ENCODE data around the gene STK39.

STK39 gene

DNA sequence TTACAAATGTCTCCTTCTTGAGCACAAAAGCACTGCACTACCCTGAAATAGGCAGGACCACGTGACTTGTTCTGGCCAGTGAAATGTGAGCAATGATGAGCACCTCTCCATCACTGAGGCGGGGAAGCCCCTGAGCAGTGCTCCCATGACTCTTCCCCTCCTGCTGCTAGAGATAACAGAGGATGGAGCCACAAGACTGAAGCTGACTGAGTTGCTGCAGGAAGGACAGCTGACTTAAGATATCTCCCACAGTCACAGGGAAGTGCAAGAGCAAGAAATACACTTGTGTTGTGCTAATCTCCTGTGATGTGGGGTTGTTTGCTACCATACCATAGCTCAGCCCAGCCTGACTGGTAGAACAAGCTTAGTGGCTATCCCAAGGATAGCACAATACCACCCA lies 38.7 kb downstream of the STK39 start:
- TF ChIP-seq ZNF274 (IDR thresholded peaks at IDR 0.05; ENCODE audit: low read depth, low read length): no peak
- no peak overlapping the region for H3K4me3 ChIP-seq (ENCODE audit: low read length)

DNA sequence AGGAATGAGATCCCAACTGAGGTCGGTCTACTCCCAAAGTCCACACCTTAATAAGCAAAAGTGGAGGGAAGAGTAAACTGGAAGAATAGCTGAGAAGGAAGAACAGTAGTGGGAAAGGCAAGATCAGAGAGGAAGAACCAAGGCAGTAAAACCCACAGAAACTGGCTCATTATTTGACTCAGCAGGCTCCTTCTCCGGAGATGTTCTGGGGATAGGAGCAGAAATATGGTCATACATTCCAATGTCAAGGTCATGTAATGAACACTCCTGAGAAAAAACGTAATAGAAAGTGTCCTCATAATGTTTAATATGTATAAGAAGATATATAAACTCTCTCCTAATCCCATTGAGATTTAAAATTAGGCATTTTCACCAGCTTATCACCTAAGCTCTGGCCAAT lies 39.5 kb downstream of the STK39 start:
- TF ChIP-seq ZNF274 (IDR thresholded peaks at IDR 0.05; ENCODE audit: low read depth, low read length): no peak
- no peak overlapping the region for H3K4me3 ChIP-seq (ENCODE audit: low read length)

GRCh38 chr2:168203762-168204693 lies 43.4 kb downstream of the STK39 start:
- no peak overlapping the region for H3K4me3 ChIP-seq (ENCODE audit: low read length)
- no peak for TF ChIP-seq ZNF274 (IDR thresholded peaks at IDR 0.05; ENCODE audit: low read depth, low read length)

DNA sequence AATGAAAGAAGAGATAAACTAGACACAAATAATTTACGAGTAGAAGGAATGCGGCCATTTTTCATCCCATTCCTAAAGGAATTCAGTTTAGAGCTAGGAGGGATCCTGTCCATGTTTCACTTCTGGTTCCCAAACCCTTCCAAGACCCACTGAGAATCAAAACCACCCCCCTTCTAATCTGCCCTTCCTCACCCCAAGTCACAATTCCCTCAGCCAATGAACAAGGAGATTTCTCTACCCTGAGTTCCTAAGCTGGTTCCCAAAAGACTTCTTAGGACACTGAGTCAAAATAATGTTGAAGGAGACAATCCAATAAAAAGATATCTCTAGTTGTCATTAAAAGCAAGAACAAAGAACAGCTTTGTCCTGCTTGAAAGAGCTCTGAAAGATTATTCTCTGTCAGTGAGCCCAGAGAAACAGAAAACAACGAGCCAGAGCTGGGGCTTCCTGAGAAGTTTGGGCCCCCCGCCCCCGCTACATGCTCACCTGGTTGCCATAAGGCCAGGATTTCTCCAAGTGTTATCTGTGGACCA lies 45.7 kb downstream of the STK39 start:
- no peak for TF ChIP-seq ZNF274 (IDR thresholded peaks at IDR 0.05; ENCODE audit: low read depth, low read length)
- no peak overlapping the region for H3K4me3 ChIP-seq (ENCODE audit: low read length)

- no peak for TF ChIP-seq ZNF274 (IDR thresholded peaks at IDR 0.05; ENCODE audit: low read depth, low read length)
- H3K4me3 ChIP-seq (ENCODE audit: low read length): no peak overlapping the region
Observed at GRCh38 chr2:168200930-168201583, 46.3 kb downstream of the STK39 start.

- no peak overlapping the region for H3K4me3 ChIP-seq (ENCODE audit: low read length)
- no peak for TF ChIP-seq ZNF274 (IDR thresholded peaks at IDR 0.05; ENCODE audit: low read depth, low read length)
Observed at GRCh38 chr2:168198476-168199207, 48.8 kb downstream of the STK39 start.

DNA sequence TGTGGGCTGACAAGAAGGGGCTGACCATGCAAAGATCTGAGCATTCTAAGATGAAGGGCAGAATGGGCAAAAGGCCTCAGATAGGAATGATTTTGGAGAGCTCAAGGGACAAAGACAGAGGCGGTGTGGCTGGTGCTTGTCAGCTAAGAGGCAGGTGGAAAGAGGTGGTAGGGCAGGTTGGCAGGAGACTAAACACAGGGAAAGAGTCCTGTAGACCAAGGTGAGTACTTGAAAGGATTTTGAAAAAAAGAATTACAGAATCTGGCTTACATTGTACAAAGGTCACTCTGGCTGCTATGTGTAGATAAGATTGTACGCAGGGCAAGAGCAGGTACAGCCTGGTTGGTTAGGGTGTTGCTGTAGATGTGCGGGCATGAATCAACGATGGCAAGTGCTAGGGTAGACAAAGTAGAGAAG lies 50.6 kb downstream of the STK39 start:
- H3K4me3 ChIP-seq (ENCODE audit: low read length): no peak overlapping the region
- TF ChIP-seq ZNF274 (IDR thresholded peaks at IDR 0.05; ENCODE audit: low read depth, low read length): no peak

DNA sequence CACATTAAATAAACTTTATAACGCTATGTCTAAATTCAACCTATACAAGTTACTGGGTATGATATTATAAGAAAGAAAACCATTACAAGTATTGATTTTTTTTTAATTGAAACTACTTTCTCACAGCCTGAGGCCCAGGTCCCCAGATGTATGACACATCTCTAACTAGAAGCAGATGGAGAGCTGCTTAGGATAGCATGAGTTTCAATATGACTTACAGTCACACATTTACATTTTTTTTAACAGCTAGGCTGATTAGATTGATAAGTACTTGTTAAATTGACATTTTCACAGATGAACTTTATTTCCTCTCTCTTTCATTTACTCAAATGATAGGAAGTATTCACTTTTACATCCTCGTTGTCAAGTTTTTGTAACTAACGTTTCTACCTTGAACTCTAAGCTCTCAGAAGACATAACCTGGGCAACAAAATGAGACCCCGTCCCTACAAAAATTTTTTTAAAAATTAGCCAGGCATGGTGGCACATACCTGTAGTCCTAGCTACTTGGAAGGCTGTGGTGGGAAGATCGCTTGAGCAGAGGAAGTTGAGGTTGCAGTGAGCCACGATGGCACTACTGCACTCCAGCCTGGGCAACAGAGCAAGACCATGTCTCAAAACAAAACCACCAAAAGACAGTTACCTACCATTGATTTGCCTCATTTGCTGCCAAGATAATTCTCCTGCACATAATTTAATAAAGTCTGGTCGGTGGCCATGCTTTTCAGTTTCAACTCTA lies 52.4 kb downstream of the STK39 start:
- no peak overlapping the region for H3K4me3 ChIP-seq (ENCODE audit: low read length)
- TF ChIP-seq ZNF274 (IDR thresholded peaks at IDR 0.05; ENCODE audit: low read depth, low read length): no peak

DNA sequence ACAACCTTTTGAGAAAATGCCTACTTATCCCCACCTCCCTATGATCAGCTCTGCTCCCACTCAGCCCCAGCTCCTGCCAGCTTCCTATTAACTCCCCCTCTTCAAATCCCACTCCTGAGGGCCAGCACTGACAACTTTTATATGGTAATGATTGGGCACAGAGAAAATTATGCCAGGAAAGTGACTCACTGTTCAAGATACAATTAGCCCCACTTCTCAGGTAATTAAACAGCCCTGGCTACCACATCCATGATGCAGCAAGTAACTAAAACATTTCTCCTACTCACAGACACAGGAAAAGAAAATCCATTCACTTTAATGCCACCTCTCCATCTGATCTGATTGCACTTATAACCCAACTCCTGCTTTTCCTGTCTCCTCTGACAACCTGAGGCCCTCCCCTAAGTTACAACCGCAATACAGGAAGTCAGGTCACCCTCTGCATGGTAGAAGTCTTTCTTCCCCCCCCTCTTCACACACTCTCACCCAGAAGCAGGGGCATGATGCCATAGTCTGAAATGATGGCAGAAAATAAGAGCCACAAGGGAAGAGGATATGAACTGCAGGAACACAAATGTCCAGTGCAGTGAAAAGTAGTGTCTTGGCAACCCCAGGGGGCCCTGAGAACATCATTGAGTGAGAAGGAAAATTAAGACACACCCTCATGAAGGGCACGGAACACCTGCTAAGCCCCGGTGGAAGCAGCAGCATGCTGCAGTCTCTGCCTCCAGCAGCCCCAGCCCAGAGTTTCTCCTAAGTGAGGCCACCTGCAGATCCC lies 54.4 kb downstream of the STK39 start:
- no peak overlapping the region for H3K4me3 ChIP-seq (ENCODE audit: low read length)
- TF ChIP-seq ZNF274 (IDR thresholded peaks at IDR 0.05; ENCODE audit: low read depth, low read length): no peak

- no peak overlapping the region for H3K4me3 ChIP-seq (ENCODE audit: low read length)
- TF ChIP-seq ZNF274 (IDR thresholded peaks at IDR 0.05; ENCODE audit: low read depth, low read length): no peak
Observed at GRCh38 chr2:168191955-168192785, 55.2 kb downstream of the STK39 start.

DNA sequence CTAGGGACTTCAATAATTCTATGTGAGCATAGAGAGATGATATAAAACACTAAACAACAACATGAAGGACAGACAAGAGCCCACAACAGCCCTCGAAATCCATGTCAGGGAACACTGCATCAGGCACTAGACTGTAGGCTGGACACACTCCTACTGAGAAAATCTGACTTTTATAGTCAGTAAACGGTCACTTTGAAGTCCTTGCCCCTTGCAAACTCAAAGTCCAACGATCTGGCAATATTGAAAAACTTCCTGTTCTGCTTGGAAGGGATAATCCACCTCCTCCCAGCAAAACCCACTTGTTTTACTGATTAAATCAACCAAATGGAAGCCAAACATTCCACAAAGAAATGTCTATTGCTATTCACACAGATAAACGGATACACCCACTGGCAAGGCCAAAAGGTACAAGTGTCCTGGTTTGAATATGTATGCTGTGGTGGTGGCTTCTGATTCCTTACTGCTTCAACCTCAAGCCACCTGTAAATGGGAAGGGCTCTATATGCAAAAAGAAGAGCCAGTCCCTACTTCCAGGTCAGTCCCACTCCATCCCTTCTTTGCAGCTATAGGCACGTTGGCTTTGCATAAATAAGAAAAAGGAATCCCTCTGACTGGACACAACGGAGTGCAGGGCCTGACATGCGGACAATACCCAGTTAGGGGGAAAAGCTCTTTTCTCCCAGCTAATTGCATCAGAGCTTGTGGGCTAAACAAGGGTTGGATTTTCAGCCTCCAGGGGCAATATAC lies 56.6 kb downstream of the STK39 start:
- TF ChIP-seq ZNF274 (IDR thresholded peaks at IDR 0.05; ENCODE audit: low read depth, low read length): no peak
- no peak overlapping the region for H3K4me3 ChIP-seq (ENCODE audit: low read length)
